HepG2 (cell line): Measurements from ENCODE around the gene ATXN1L. TPM values are rescaled to one million over a fixed set of nuclear protein-coding genes. Genes with fewer than 3 reads are reported as not detected.
"Not testable (repeated sequence)": the region's sequence is repeated elsewhere in the genome, so short reads cannot be mapped to it uniquely, and the experiment has no call there.

Experiments
- ATAC-seq: fragments of 200-7000 bp; cut with Tn5 transposase; 3 replicates; pipeline ENCODE4 v1.9.1; 2020; ENCODE audit warnings: mild to moderate bottlenecking, moderate library complexity
- BruUV-seq: library from RNA; stranded (reverse); fragments of 400-500 nt; replicated peaks from 2 replicates; lab custom pipeline; 2021; lab: Mats Ljungman, UMichigan
- CTCF ChIA-PET: fragments of 300-600 bp; formaldehyde crosslinking; extraction: SDS; loops from one replicate; lab custom pipeline; 2021; ENCODE audit warnings: low total read pairs, inconsistent platforms, low intra/inter-chr PET ratio; lab: Yijun Ruan, JAX
- POLR2A ChIA-PET: fragments of 350-600 bp; sonication (Branson Sonifier 250); formaldehyde crosslinking; loops from one replicate; lab custom pipeline; 2020; ENCODE audit warnings: antibody characterized with exemption, inconsistent platforms; lab: Yijun Ruan, JAX
- DNase-seq: peaks from one replicate; pipeline ENCODE4 v3.0.0-alpha.2; 2015; ENCODE audit warnings: low spot score
- FAIRE-seq: peaks from 3 replicates; lab custom pipeline; 2011; peaks lifted over from hg19 to GRCh38; lab: Jason Lieb, UNC
- H2AFZ ChIP-seq: one replicate; pipeline ENCODE4 v1.6.1; 2011; ENCODE audit warnings: low read length, inconsistent platforms
- H3K27ac ChIP-seq: fragments of 300-600 bp; 3 replicates; pipeline ENCODE4 v1.8.0; 2011; ENCODE audit warnings: mixed run types, mild to moderate bottlenecking, mixed read lengths, low read length, inconsistent platforms; ENCODE audit not compliant: insufficient read depth; ENCODE audit errors: extremely low read length
- H3K27me3 ChIP-seq, 2 experiments: fragments of 200-600 bp in 1 of 2; 2 replicates in 1 of 2; 3 replicates in 1 of 2; pipeline versions ENCODE4 v1.6.0 to v1.8.0; 2011; ENCODE audit warnings: low read length in 2 of 2, mild to moderate bottlenecking in 2 of 2, moderate library complexity in 2 of 2, inconsistent platforms in 1 of 2; ENCODE audit not compliant: insufficient read depth in 2 of 2, control insufficient read depth in 1 of 2
- H3K36me3 ChIP-seq, 2 experiments: fragments of 200-600 bp in 1 of 2; replicated peaks in 1 of 2; 2 replicates in 1 of 2; 3 replicates in 1 of 2; pipeline versions ENCODE4 v1.5.1 to v1.8.0; 2011; ENCODE audit warnings: low read length in 2 of 2, inconsistent platforms in 1 of 2; ENCODE audit not compliant: insufficient read depth in 2 of 2, control insufficient read depth in 1 of 2
- H3K4me1 ChIP-seq: 2 replicates; pipeline ENCODE4 v1.5.1; 2012; ENCODE audit warnings: low read length, inconsistent platforms; ENCODE audit not compliant: insufficient read depth
- H3K4me2 ChIP-seq: 2 replicates; pipeline ENCODE4 v1.6.0; 2011; ENCODE audit warnings: low read depth, low read length, inconsistent platforms
- H3K4me3 ChIP-seq, 3 experiments: fragments of 200-600 bp in 1 of 3; sonication (generic), shearing (Covaris generic) in 1 of 3; replicated peaks in 1 of 3; 2 replicates each; pipeline ENCODE4 v1.5.1; 2011 to 2016; ENCODE audit warnings: low read length in 3 of 3, inconsistent platforms in 2 of 3, low read depth in 2 of 3, mild to moderate bottlenecking in 2 of 3, control low read depth in 1 of 3, mixed read lengths in 1 of 3; ENCODE audit not compliant: insufficient read depth in 1 of 3
- H3K79me2 ChIP-seq: one replicate; pipeline ENCODE4 v1.6.1; 2011; ENCODE audit warnings: low read length, inconsistent platforms; ENCODE audit not compliant: insufficient read depth
- H3K9ac ChIP-seq: 2 replicates; pipeline ENCODE4 v1.6.0; 2011; ENCODE audit warnings: mild to moderate bottlenecking, low read depth, low read length, inconsistent platforms; ENCODE audit not compliant: insufficient read depth
- H3K9me3 ChIP-seq: 2 replicates; pipeline ENCODE4 v1.5.1; 2012; ENCODE audit warnings: mild to moderate bottlenecking, low read length
- H4K20me1 ChIP-seq: 2 replicates; pipeline ENCODE4 v1.6.0; 2011; ENCODE audit warnings: inconsistent platforms, mild to moderate bottlenecking, low read length, moderate library complexity; ENCODE audit not compliant: insufficient read depth
- ATF7 ChIP-seq, 2 experiments: fragments of 450-650 bp in 1 of 2; sonication (generic) in 1 of 2; formaldehyde crosslinking in 1 of 2; IDR thresholded peaks; 2 replicates each; pipeline versions ENCODE4 v1.4.0 to v1.6.1; 2016 to 2020; ENCODE audit warnings: antibody characterized with exemption in 1 of 2, mild to moderate bottlenecking in 1 of 2, missing genetic modification reagents in 1 of 2
- CCAR2 ChIP-seq: fragments of 200-400 bp; formaldehyde crosslinking; optimal IDR thresholded peaks from 2 replicates; pipeline ENCODE3; 2018; ENCODE audit warnings: low read depth, mild to moderate bottlenecking, low read length, moderate library complexity
- ERF ChIP-seq: IDR thresholded peaks from 2 replicates; pipeline ENCODE4 v1.6.1; 2018; ENCODE audit warnings: missing biosample characterization, missing genetic modification reagents
- HOXA5 ChIP-seq: sonication (generic); formaldehyde crosslinking; IDR thresholded peaks from 2 replicates; pipeline ENCODE4 v1.4.0; 2020; ENCODE audit warnings: missing genetic modification reagents
- LCORL ChIP-seq, 2 experiments: fragments of 450-650 bp in 1 of 2; sonication (generic) in 1 of 2; formaldehyde crosslinking in 1 of 2; IDR thresholded peaks; 2 replicates each; pipeline versions ENCODE4 v1.5.0 to v1.6.1; 2017 to 2020; ENCODE audit warnings: antibody characterized with exemption in 1 of 2, missing genetic modification reagents in 1 of 2
- MAFG ChIP-seq: sonication (generic); formaldehyde crosslinking; IDR thresholded peaks from 2 replicates; pipeline ENCODE4 v1.5.1; 2020; ENCODE audit warnings: mild to moderate bottlenecking, missing genetic modification reagents
- NFE2L1 ChIP-seq: sonication (generic); formaldehyde crosslinking; IDR thresholded peaks from 2 replicates; pipeline ENCODE4 v1.4.0; 2020; ENCODE audit warnings: missing genetic modification reagents, mild to moderate bottlenecking, borderline replicate concordance
- RXRA ChIP-seq: sonication (generic); formaldehyde crosslinking; IDR thresholded peaks from 2 replicates; pipeline ENCODE4 v1.5.1; 2020; ENCODE audit warnings: missing genetic modification reagents
- RXRB ChIP-seq: IDR thresholded peaks from 2 replicates; pipeline ENCODE4 v1.6.1; 2016; ENCODE audit warnings: borderline replicate concordance, missing genetic modification reagents, missing compliant biosample characterization
- THAP11 ChIP-seq: IDR thresholded peaks from 2 replicates; pipeline ENCODE4 v1.6.1; 2016; ENCODE audit warnings: missing biosample characterization, missing genetic modification reagents
- WGBS: methylation state at CpG from one replicate; pipeline ENCODE4 v1.1.6; 2017; ENCODE audit warnings: low lambda C conversion rate; 5-methylcytosine and 5-hydroxymethylcytosine counted together
- in situ Hi-C: cut with HindIII; loops from 2 replicates; pipeline ENCODE4 v1.10.0; 2017; ENCODE audit warnings: low pct_unique_long_range_greater_than_20kb; ENCODE audit not compliant: extremely low pct_ligation_motif_present
- intact Hi-C: fragments of 100-400 bp; cut with micrococcal nuclease; formaldehyde crosslinking; loops from one replicate; pipeline ENCODE4 v1.10.0; 2022; ENCODE audit not compliant: unreplicated experiment
- polyA plus RNA-seq, 8 experiments: library from polyadenylated mRNA; depleted of rRNA in 3 of 8; stranded (reverse) in 7 of 8; unstranded in 1 of 8; fragments of >200 nt; fragmentation: Illumina TruSeq in 4 of 8; extraction: Trizol in 4 of 8; gene quantifications; 2 replicates each; pipeline versions ENCODE4 v1.2.1 to v1.2.3, GENCODE V29; 2011 to 2016; ENCODE audit warnings: low read depth in 4 of 8, missing spikeins in 1 of 8, mixed read lengths in 1 of 8; ENCODE audit not compliant: insufficient read depth in 1 of 8
- total RNA-seq, 5 experiments: library from RNA; depleted of rRNA; stranded (reverse); fragments of >200 nt; fragmentation: Illumina TruSeq; extraction: Trizol; gene quantifications; 2 replicates each; pipeline ENCODE4 v1.2.3, GENCODE V29; 2016; ENCODE audit warnings: low read depth in 1 of 5
- TF ChIP-seq, protein P1 (sequence below): sonication (generic); formaldehyde crosslinking; IDR thresholded peaks from 2 replicates; pipeline ENCODE4 v1.5.0; 2020; ENCODE audit warnings: missing genetic modification reagents
- TF ChIP-seq, protein P2 (sequence below): IDR thresholded peaks from 2 replicates; pipeline ENCODE4 v1.6.1; 2012; ENCODE audit warnings: low read depth, low read length, improper control_type of control experiment
- TF ChIP-seq, protein P3 (sequence below): sonication (generic); formaldehyde crosslinking; IDR thresholded peaks from 2 replicates; pipeline ENCODE4 v1.5.1; 2020; ENCODE audit warnings: missing genetic modification reagents, mild to moderate bottlenecking, borderline replicate concordance

ATXN1L gene
- total and polyA plus RNA-seq, 2 of the 13 experiments (the other 11 are each of a cell fraction or from before 2014, with no cell fraction given), result 20.0 to 22.4 TPM

DNA sequence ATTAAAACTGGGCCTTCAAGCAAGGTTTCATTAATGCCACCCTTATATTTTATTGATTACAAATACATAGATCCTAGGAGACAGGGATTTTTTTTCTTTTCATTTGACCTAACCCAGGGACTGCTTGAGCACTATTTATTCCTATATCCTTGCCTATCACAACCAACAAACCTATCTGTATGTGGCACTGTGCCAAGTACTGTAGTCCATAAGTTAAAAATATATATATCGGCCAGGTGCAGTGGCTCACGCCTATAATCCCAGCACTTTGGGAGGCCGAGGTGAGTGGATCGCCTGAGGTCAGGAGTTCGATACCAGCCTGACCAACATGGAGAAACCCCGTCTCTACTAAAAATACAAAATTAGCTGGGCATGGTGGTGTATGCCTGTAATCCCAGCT is 21.4 kb downstream of the ATXN1L start:
- H3K4me3 ChIP-seq; H3K79me2 ChIP-seq; H3K4me2 ChIP-seq; H3K9me3 ChIP-seq; H2AFZ ChIP-seq; CTCF ChIA-PET; FAIRE-seq; H3K27me3 ChIP-seq; in situ Hi-C loops; POLR2A ChIA-PET; intact Hi-C loops; H3K4me1 ChIP-seq; DNase-seq; H4K20me1 ChIP-seq; H3K27ac ChIP-seq; H3K9ac ChIP-seq; ATAC-seq; BruUV-seq; TF ChIP-seq LCORL (CRISPR knock-in tag; IDR thresholded peaks at IDR 0.05): not testable (repeated sequence)
- TF ChIP-seq LCORL (IDR thresholded peaks at IDR 0.05), result peak; percentile 79; the same call in 1 of the 2 replicates
- 97% methylated on average over 6 of the region's 6 CpGs for WGBS
- peaks cover 15 to 41% of the 10 kb centered on the region in 2 experiments for H3K36me3 ChIP-seq

DNA sequence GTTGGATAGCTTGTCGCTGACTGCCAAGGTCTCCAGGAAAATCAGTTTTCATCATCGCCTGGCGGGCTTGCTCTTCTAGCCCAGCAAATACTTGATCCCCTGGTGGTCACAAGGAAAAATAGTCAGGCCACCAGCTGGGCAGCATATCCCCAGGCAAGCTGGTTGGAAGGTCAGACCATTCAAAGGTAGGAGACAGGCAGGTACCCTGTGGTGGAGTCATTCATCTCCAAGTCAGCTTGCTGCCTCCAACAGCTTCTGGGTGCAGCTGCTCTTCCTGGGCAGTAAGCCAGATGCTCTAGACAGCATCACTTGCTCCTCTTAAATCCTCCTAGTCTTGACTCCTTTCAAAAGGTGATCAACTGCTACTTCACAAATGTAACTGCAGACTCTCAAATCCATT is 22.2 kb downstream of the ATXN1L start:
- FAIRE-seq (no peak), DNase-seq (peak; percentile 21), ATAC-seq (peak; percentile 66)
- no peaks in the 10 kb centered on the region for H3K79me2 ChIP-seq
- H3K27ac ChIP-seq, result no peak overlapping the region
- no peaks in the 10 kb centered on the region for H3K4me1 ChIP-seq
- CTCF ChIA-PET, result no interaction called here
- H3K36me3 ChIP-seq, result peaks cover 15 to 35% of the 10 kb centered on the region in 2 experiments
- H4K20me1 ChIP-seq, result no peaks in the 10 kb centered on the region
- no peak overlapping the region for H3K4me2 ChIP-seq
- no peaks in the 10 kb centered on the region for H3K27me3 ChIP-seq
- H3K4me3 ChIP-seq, result no peak overlapping the region
- 100% methylated on average over 3 of the region's 3 CpGs for WGBS
- in situ Hi-C loops, result no loop called here
- BruUV-seq, result no TSS peak
- H2AFZ ChIP-seq, result no peak overlapping the region
- POLR2A ChIA-PET, result no interaction called here
- intact Hi-C loops, result no loop called here
- H3K9me3 ChIP-seq, result no peaks in the 10 kb centered on the region
- H3K9ac ChIP-seq, result no peak overlapping the region
- TF ChIP-seq ATF7 (IDR thresholded peaks at IDR 0.05) (no peak), ATF7 (CRISPR knock-in tag; IDR thresholded peaks at IDR 0.05) (no peak), ERF (CRISPR knock-in tag) (no peak), RXRA (CRISPR knock-in tag) (no peak), MAFG (no peak), CCAR2 (no peak), RXRB (CRISPR knock-in tag) (no peak), NFE2L1 (CRISPR knock-in tag) (no peak), HOXA5 (CRISPR knock-in tag) (no peak), THAP11 (CRISPR knock-in tag) (no peak)
- TF ChIP-seq, protein P1, sequence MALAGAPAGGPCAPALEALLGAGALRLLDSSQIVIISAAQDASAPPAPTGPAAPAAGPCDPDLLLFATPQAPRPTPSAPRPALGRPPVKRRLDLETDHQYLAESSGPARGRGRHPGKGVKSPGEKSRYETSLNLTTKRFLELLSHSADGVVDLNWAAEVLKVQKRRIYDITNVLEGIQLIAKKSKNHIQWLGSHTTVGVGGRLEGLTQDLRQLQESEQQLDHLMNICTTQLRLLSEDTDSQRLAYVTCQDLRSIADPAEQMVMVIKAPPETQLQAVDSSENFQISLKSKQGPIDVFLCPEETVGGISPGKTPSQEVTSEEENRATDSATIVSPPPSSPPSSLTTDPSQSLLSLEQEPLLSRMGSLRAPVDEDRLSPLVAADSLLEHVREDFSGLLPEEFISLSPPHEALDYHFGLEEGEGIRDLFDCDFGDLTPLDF (CRISPR knock-in tag), result no peak
- TF ChIP-seq, protein P2, sequence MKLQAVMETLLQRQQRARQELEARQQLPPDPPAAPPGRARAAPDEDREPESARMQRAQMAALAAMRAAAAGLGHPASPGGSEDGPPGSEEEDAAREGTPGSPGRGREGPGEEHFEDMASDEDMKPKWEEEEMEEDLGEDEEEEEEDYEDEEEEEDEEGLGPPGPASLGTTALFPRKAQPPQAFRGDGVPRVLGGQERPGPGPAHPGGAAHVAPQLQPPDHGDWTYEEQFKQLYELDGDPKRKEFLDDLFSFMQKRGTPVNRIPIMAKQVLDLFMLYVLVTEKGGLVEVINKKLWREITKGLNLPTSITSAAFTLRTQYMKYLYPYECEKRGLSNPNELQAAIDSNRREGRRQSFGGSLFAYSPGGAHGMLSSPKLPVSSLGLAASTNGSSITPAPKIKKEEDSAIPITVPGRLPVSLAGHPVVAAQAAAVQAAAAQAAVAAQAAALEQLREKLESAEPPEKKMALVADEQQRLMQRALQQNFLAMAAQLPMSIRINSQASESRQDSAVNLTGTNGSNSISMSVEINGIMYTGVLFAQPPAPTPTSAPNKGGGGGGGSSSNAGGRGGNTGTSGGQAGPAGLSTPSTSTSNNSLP, result no peak
- TF ChIP-seq, protein P3, sequence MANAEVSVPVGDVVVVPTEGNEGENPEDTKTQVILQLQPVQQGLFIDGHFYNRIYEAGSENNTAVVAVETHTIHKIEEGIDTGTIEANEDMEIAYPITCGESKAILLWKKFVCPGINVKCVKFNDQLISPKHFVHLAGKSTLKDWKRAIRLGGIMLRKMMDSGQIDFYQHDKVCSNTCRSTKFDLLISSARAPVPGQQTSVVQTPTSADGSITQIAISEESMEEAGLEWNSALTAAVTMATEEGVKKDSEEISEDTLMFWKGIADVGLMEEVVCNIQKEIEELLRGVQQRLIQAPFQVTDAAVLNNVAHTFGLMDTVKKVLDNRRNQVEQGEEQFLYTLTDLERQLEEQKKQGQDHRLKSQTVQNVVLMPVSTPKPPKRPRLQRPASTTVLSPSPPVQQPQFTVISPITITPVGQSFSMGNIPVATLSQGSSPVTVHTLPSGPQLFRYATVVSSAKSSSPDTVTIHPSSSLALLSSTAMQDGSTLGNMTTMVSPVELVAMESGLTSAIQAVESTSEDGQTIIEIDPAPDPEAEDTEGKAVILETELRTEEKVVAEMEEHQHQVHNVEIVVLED (CRISPR knock-in tag), result no peak
